ENCODE results near the gene LCA5L. TPM values are rescaled to one million over a fixed set of nuclear protein-coding genes. Genes with fewer than 3 reads are reported as not detected.

LCA5L gene
- total and polyA plus RNA-seq, 2 experiments from 2014 or later: 0.37 to 1.8 TPM

GRCh38 chr21:39430954-39431353 is 14.6 kb downstream of the LCA5L start:
- Histone ChIP-seq H3K36me3 (replicated peaks; ENCODE audit: insufficient read depth, low read depth) (no peaks in the 10 kb centered on the region), H3K27ac (no peak overlapping the region), H3K4me2 (no peak overlapping the region), H2AFZ (no peak overlapping the region), H3K4me3 (no peak overlapping the region), H4K20me1 (ENCODE audit: insufficient read depth, poor library complexity, severe bottlenecking) (no peaks in the 10 kb centered on the region), H3K9me3 (ENCODE audit: low read depth) (no peaks in the 10 kb centered on the region), H3K79me2 (no peaks in the 10 kb centered on the region), H3K27me3 (no peaks in the 10 kb centered on the region), H3K9me2 (replicated peaks; ENCODE audit: insufficient read depth) (no peaks in the 10 kb centered on the region), H3K4me1 (ENCODE audit: insufficient read depth) (no peaks in the 10 kb centered on the region)
- DNase-seq (ENCODE audit: low spot score): no peak
- TF ChIP-seq EZH2phosphoT487 (IDR thresholded peaks at IDR 0.05; ENCODE audit: low read depth, severe bottlenecking, unreplicated experiment): no peak
- TF ChIP-seq CTCF (IDR thresholded peaks at IDR 0.05; ENCODE audit: poor library complexity): no peak
- TF ChIP-seq EZH2 (IDR thresholded peaks at IDR 0.05; ENCODE audit: borderline replicate concordance): no peak
- WGBS (ENCODE audit: low lambda C conversion rate, missing lambda C conversion rate): 55% methylated on average over 2 of the region's 2 CpGs

- Histone ChIP-seq H3K9me2 (replicated peaks; ENCODE audit: insufficient read depth) (no peaks in the 10 kb centered on the region), H3K4me2 (no peak overlapping the region), H3K27me3 (no peaks in the 10 kb centered on the region), H2AFZ (no peak overlapping the region), H3K79me2 (no peaks in the 10 kb centered on the region), H3K9me3 (ENCODE audit: low read depth) (no peaks in the 10 kb centered on the region), H4K20me1 (ENCODE audit: insufficient read depth, poor library complexity, severe bottlenecking) (no peaks in the 10 kb centered on the region), H3K4me1 (ENCODE audit: insufficient read depth) (no peaks in the 10 kb centered on the region), H3K36me3 (replicated peaks; ENCODE audit: insufficient read depth, low read depth) (no peaks in the 10 kb centered on the region), H3K27ac (no peak overlapping the region), H3K4me3 (no peak overlapping the region)
- DNase-seq (ENCODE audit: low spot score): no peak
- no peak for TF ChIP-seq EZH2 (IDR thresholded peaks at IDR 0.05; ENCODE audit: borderline replicate concordance)
- TF ChIP-seq CTCF (IDR thresholded peaks at IDR 0.05; ENCODE audit: poor library complexity): no peak
- TF ChIP-seq EZH2phosphoT487 (IDR thresholded peaks at IDR 0.05; ENCODE audit: low read depth, severe bottlenecking, unreplicated experiment): no peak
- WGBS (ENCODE audit: low lambda C conversion rate, missing lambda C conversion rate): 31% methylated on average over 4 of the region's 4 CpGs
Measured at GRCh38 chr21:39430457-39430856, 15.1 kb downstream of the LCA5L start.

- H2AFZ ChIP-seq: no peak overlapping the region
- H3K9me2 ChIP-seq (replicated peaks; ENCODE audit: insufficient read depth): no peaks in the 10 kb centered on the region
- no peak overlapping the region for H3K4me3 ChIP-seq
- H3K4me1 ChIP-seq (ENCODE audit: insufficient read depth): no peaks in the 10 kb centered on the region
- no peaks in the 10 kb centered on the region for H3K36me3 ChIP-seq (replicated peaks; ENCODE audit: insufficient read depth, low read depth)
- no peak overlapping the region for H3K27ac ChIP-seq
- no peak for DNase-seq (ENCODE audit: low spot score)
- no peaks in the 10 kb centered on the region for H3K27me3 ChIP-seq
- H4K20me1 ChIP-seq (ENCODE audit: insufficient read depth, poor library complexity, severe bottlenecking): no peaks in the 10 kb centered on the region
- no peaks in the 10 kb centered on the region for H3K9me3 ChIP-seq (ENCODE audit: low read depth)
- TF ChIP-seq EZH2phosphoT487 (IDR thresholded peaks at IDR 0.05; ENCODE audit: low read depth, severe bottlenecking, unreplicated experiment) (no peak), EZH2 (IDR thresholded peaks at IDR 0.05; ENCODE audit: borderline replicate concordance) (no peak), CTCF (IDR thresholded peaks at IDR 0.05; ENCODE audit: poor library complexity) (no peak)
- H3K79me2 ChIP-seq: no peaks in the 10 kb centered on the region
- 77% methylated on average over 3 of the region's 3 CpGs for WGBS (ENCODE audit: low lambda C conversion rate, missing lambda C conversion rate)
- no peak overlapping the region for H3K4me2 ChIP-seq
Measured at GRCh38 chr21:39430016-39430415, 15.6 kb downstream of the LCA5L start.

- DNase-seq (ENCODE audit: low spot score): no peak
- Histone ChIP-seq H2AFZ (no peak overlapping the region), H3K4me2 (no peak overlapping the region), H3K27me3 (no peaks in the 10 kb centered on the region), H3K36me3 (replicated peaks; ENCODE audit: insufficient read depth, low read depth) (no peaks in the 10 kb centered on the region), H3K27ac (no peak overlapping the region), H4K20me1 (ENCODE audit: insufficient read depth, poor library complexity, severe bottlenecking) (no peaks in the 10 kb centered on the region), H3K9me3 (ENCODE audit: low read depth) (no peaks in the 10 kb centered on the region), H3K4me3 (no peak overlapping the region), H3K79me2 (no peaks in the 10 kb centered on the region), H3K4me1 (ENCODE audit: insufficient read depth) (no peaks in the 10 kb centered on the region), H3K9me2 (replicated peaks; ENCODE audit: insufficient read depth) (no peaks in the 10 kb centered on the region)
- no peak for TF ChIP-seq EZH2 (IDR thresholded peaks at IDR 0.05; ENCODE audit: borderline replicate concordance)
- TF ChIP-seq CTCF (IDR thresholded peaks at IDR 0.05; ENCODE audit: poor library complexity): no peak
- no peak for TF ChIP-seq EZH2phosphoT487 (IDR thresholded peaks at IDR 0.05; ENCODE audit: low read depth, severe bottlenecking, unreplicated experiment)
- WGBS (ENCODE audit: low lambda C conversion rate, missing lambda C conversion rate): 87% methylated on average over 2 of the region's 2 CpGs
Measured at GRCh38 chr21:39429445-39429844, 16.1 kb downstream of the LCA5L start.

Data from hepatocyte (in vitro differentiated cells).